ENCODE results near the gene CHRDL1. TPM values are rescaled to one million over a fixed set of nuclear protein-coding genes. Genes with fewer than 3 reads are reported as not detected.

Gene CHRDL1
- polyA plus RNA-seq, 1 donor from 2014 or later = 2.0 TPM

GRCh38 chrX:110836451-110836850 is 40.8 kb upstream of the CHRDL1 start:
- Histone ChIP-seq H3K9me2 (ENCODE audit: insufficient read depth, low read length) (no peaks in the 10 kb centered on the region), H3K4me3 (ENCODE audit: low read length) (no peak overlapping the region), H3K36me3 (ENCODE audit: insufficient read depth, low read length) (no peaks in the 10 kb centered on the region), H4K20me1 (ENCODE audit: insufficient read depth) (no peaks in the 10 kb centered on the region), H3F3A (ENCODE audit: insufficient read depth, low read length, poor library complexity, severe bottlenecking) (no peaks in the 10 kb centered on the region), H2AFZ (ENCODE audit: low read depth, low read length) (no peak overlapping the region), H3K9me3 (ENCODE audit: low read length) (no peaks in the 10 kb centered on the region), H3K79me2 (replicated peaks; ENCODE audit: insufficient read depth, low read length) (no peaks in the 10 kb centered on the region), H3K27ac (ENCODE audit: low read length) (no peak overlapping the region), H3K9ac (ENCODE audit: low read length) (no peak overlapping the region), H3K4me2 (ENCODE audit: low read length) (no peak overlapping the region), H3K27me3 (ENCODE audit: insufficient read depth, low read depth, low read length) (no peaks in the 10 kb centered on the region)
- TF ChIP-seq CTCF (IDR thresholded peaks at IDR 0.05; ENCODE audit: poor library complexity, severe bottlenecking) (no peak), RAD21 (conservative IDR thresholded peaks at IDR 0.05) (no peak), SMC3 (conservative IDR thresholded peaks at IDR 0.05; ENCODE audit: poor library complexity) (no peak), TAF1 (IDR thresholded peaks at IDR 0.05; ENCODE audit: low read depth) (no peak), POLR2AphosphoS5 (IDR thresholded peaks at IDR 0.05) (no peak), MXI1 (conservative IDR thresholded peaks at IDR 0.05; ENCODE audit: poor library complexity, severe bottlenecking) (no peak), EZH2 (IDR thresholded peaks at IDR 0.05; ENCODE audit: borderline replicate concordance, insufficient read depth, low read length, poor library complexity, severe bottlenecking) (no peak), EP300 (conservative IDR thresholded peaks at IDR 0.05; ENCODE audit: poor library complexity, severe bottlenecking) (no peak), REST (IDR thresholded peaks at IDR 0.05; ENCODE audit: borderline replicate concordance) (no peak)

- no peak overlapping the region for H3K4me2 ChIP-seq (ENCODE audit: low read length)
- TF ChIP-seq EP300 (conservative IDR thresholded peaks at IDR 0.05; ENCODE audit: poor library complexity, severe bottlenecking) (no peak), REST (IDR thresholded peaks at IDR 0.05; ENCODE audit: borderline replicate concordance) (no peak), EZH2 (IDR thresholded peaks at IDR 0.05; ENCODE audit: borderline replicate concordance, insufficient read depth, low read length, poor library complexity, severe bottlenecking) (no peak), MXI1 (conservative IDR thresholded peaks at IDR 0.05; ENCODE audit: poor library complexity, severe bottlenecking) (no peak), TAF1 (IDR thresholded peaks at IDR 0.05; ENCODE audit: low read depth) (no peak), CTCF (IDR thresholded peaks at IDR 0.05; ENCODE audit: poor library complexity, severe bottlenecking) (no peak), SMC3 (conservative IDR thresholded peaks at IDR 0.05; ENCODE audit: poor library complexity) (no peak), POLR2AphosphoS5 (IDR thresholded peaks at IDR 0.05) (no peak), RAD21 (conservative IDR thresholded peaks at IDR 0.05) (no peak)
These were observed 40.4 kb upstream of the CHRDL1 start for GRCh38 chrX:110836001-110836400.

More at GRCh38 chrX:110836001-110836400, 40.4 kb upstream of the CHRDL1 start:
- no peaks in the 10 kb centered on the region for H3K36me3 ChIP-seq (ENCODE audit: insufficient read depth, low read length)
- H4K20me1 ChIP-seq (ENCODE audit: insufficient read depth) = no peaks in the 10 kb centered on the region
- no peak overlapping the region for H3K27ac ChIP-seq (ENCODE audit: low read length)
- no peaks in the 10 kb centered on the region for H3K9me3 ChIP-seq (ENCODE audit: low read length)
- H2AFZ ChIP-seq (ENCODE audit: low read depth, low read length) = no peak overlapping the region
- H3K9ac ChIP-seq (ENCODE audit: low read length) = no peak overlapping the region
- H3K9me2 ChIP-seq (ENCODE audit: insufficient read depth, low read length) = no peaks in the 10 kb centered on the region
- H3K79me2 ChIP-seq (replicated peaks; ENCODE audit: insufficient read depth, low read length) = no peaks in the 10 kb centered on the region
- no peaks in the 10 kb centered on the region for H3F3A ChIP-seq (ENCODE audit: insufficient read depth, low read length, poor library complexity, severe bottlenecking)
- no peak overlapping the region for H3K4me3 ChIP-seq (ENCODE audit: low read length)
- H3K27me3 ChIP-seq (ENCODE audit: insufficient read depth, low read depth, low read length) = no peaks in the 10 kb centered on the region

Data from neural cell (in vitro differentiated cells).